IMR-90 (cell line): ENCODE results near the gene ARFIP1. TPM values are rescaled to one million over a fixed set of nuclear protein-coding genes. Genes with fewer than 3 reads are reported as not detected.
A peak's percentile ranks its signal among the peaks of the same experiment; 100 is the strongest.

Source experiments
- ATAC-seq: fragments of 200-7000 bp; cut with Tn5 transposase; 2 replicates; pipeline ENCODE4 v1.9.1; 2020; ENCODE audit warnings: low read depth, mild to moderate bottlenecking, moderate library complexity
- BruUV-seq: library from RNA; stranded (reverse); fragments of 400-500 nt; replicated peaks from 2 replicates; lab custom pipeline; 2021; lab: Mats Ljungman, UMichigan
- CTCF ChIA-PET: fragments of 300-600 bp; formaldehyde crosslinking; extraction: SDS; loops from one replicate; lab custom pipeline; 2021; ENCODE audit warnings: antibody characterized with exemption; lab: Yijun Ruan, JAX
- POLR2A ChIA-PET: fragments of 300-600 bp; sonication (Branson Sonifier 250); formaldehyde crosslinking; loops from one replicate; lab custom pipeline; 2022; ENCODE audit warnings: antibody characterized with exemption; ENCODE audit not compliant: unreplicated experiment; lab: Charles Lee
- DNase-seq: peaks from one replicate; pipeline ENCODE4 v3.0.0; 2013
- H2AFZ ChIP-seq: replicated peaks from 2 replicates; pipeline ENCODE3; 2013; ENCODE audit warnings: low read length, mild to moderate bottlenecking; ENCODE audit not compliant: poor library complexity
- H2AK5ac ChIP-seq: 2 replicates; pipeline ENCODE4 v1.6.1; 2013; ENCODE audit warnings: low read depth, low read length, inconsistent platforms
- H2AK9ac ChIP-seq: replicated peaks from 2 replicates; pipeline ENCODE3; 2013; ENCODE audit warnings: mild to moderate bottlenecking, low read depth, low read length, moderate library complexity; ENCODE audit not compliant: poor library complexity
- H2BK120ac ChIP-seq: 2 replicates; pipeline ENCODE4 v1.6.1; 2013; ENCODE audit warnings: low read depth, low read length, inconsistent platforms
- H2BK15ac ChIP-seq: 3 replicates; pipeline ENCODE4 v1.6.1; 2013; ENCODE audit warnings: low read depth, low read length, inconsistent platforms
- H2BK20ac ChIP-seq: 2 replicates; pipeline ENCODE4 v1.6.1; 2013; ENCODE audit warnings: low read depth, mild to moderate bottlenecking, inconsistent platforms, low read length, moderate library complexity
- H2BK5ac ChIP-seq: 2 replicates; pipeline ENCODE4 v1.6.1; 2013; ENCODE audit warnings: mild to moderate bottlenecking, low read depth, low read length, inconsistent platforms; ENCODE audit not compliant: poor library complexity, severe bottlenecking
- H3K14ac ChIP-seq: replicated peaks from 2 replicates; pipeline ENCODE4 v1.6.1; 2013; ENCODE audit warnings: low read depth, low read length, inconsistent platforms
- H3K18ac ChIP-seq: 2 replicates; pipeline ENCODE4 v1.6.1; 2013; ENCODE audit warnings: low read depth, low read length, control low read depth
- H3K23ac ChIP-seq: 2 replicates; pipeline ENCODE4 v1.6.1; 2013; ENCODE audit warnings: low read depth, low read length, inconsistent platforms
- H3K27ac ChIP-seq: 2 replicates; pipeline ENCODE4 v1.5.1; 2013; ENCODE audit warnings: mild to moderate bottlenecking, control low read depth, low read length; ENCODE audit not compliant: insufficient read depth
- H3K27me3 ChIP-seq: 2 replicates; pipeline ENCODE4 v1.6.1; 2013; ENCODE audit warnings: low read length; ENCODE audit not compliant: control insufficient read depth, insufficient read depth
- H3K36me3 ChIP-seq: 2 replicates; pipeline ENCODE4 v1.6.1; 2013; ENCODE audit warnings: low read length, mixed read lengths; ENCODE audit not compliant: control insufficient read depth, insufficient read depth
- H3K4ac ChIP-seq: 2 replicates; pipeline ENCODE4 v1.6.1; 2013; ENCODE audit warnings: low read depth, low read length, inconsistent platforms
- H3K4me1 ChIP-seq: 2 replicates; pipeline ENCODE4 v1.6.1; 2013; ENCODE audit warnings: low read length, mixed read lengths; ENCODE audit not compliant: control insufficient read depth, insufficient read depth
- H3K4me2 ChIP-seq: 2 replicates; pipeline ENCODE4 v1.6.1; 2013; ENCODE audit warnings: low read depth, mild to moderate bottlenecking, control low read depth, low read length, moderate library complexity
- H3K4me3 ChIP-seq: 2 replicates; pipeline ENCODE4 v1.5.1; 2013; ENCODE audit warnings: low read depth, mild to moderate bottlenecking, control low read depth, low read length, moderate library complexity; ENCODE audit not compliant: insufficient read depth
- H3K56ac ChIP-seq: 2 replicates; pipeline ENCODE4 v1.6.1; 2013; ENCODE audit warnings: low read length, inconsistent platforms; ENCODE audit not compliant: insufficient read depth; ENCODE audit errors: extremely low read depth
- H3K79me1 ChIP-seq, 2 experiments: 2 replicates each; pipeline ENCODE4 v1.6.1; 2013; ENCODE audit warnings: low read length in 2 of 2, inconsistent platforms in 1 of 2, low read depth in 1 of 2
- H3K9ac ChIP-seq: 2 replicates; pipeline ENCODE4 v1.6.1; 2013; ENCODE audit warnings: low read depth, low read length, control low read depth
- H3K9me1 ChIP-seq: 2 replicates; pipeline ENCODE4 v1.6.1; 2013; ENCODE audit warnings: low read length, inconsistent platforms; ENCODE audit not compliant: insufficient read depth
- H3K9me3 ChIP-seq: 2 replicates; pipeline ENCODE4 v1.6.1; 2013; ENCODE audit warnings: low read length; ENCODE audit not compliant: control insufficient read depth, insufficient read depth
- H4K20me1 ChIP-seq: 2 replicates; pipeline ENCODE4 v1.6.1; 2013; ENCODE audit warnings: low read length, inconsistent platforms; ENCODE audit not compliant: insufficient read depth
- H4K5ac ChIP-seq: 2 replicates; pipeline ENCODE4 v1.6.1; 2013; ENCODE audit warnings: mild to moderate bottlenecking, low read depth, low read length, control low read depth
- H4K8ac ChIP-seq, 2 experiments: 2 replicates each; pipeline ENCODE4 v1.6.1; 2013; ENCODE audit warnings: low read depth in 2 of 2, low read length in 2 of 2, control low read depth in 1 of 2, inconsistent platforms in 1 of 2
- H4K91ac ChIP-seq: 2 replicates; pipeline ENCODE4 v1.6.1; 2013; ENCODE audit warnings: low read depth, low read length, inconsistent platforms; ENCODE audit not compliant: insufficient read depth
- BHLHE40 ChIP-seq: fragments of 150-350 bp; IDR thresholded peaks from 2 replicates; pipeline ENCODE4 v1.6.1; 2016; ENCODE audit warnings: mild to moderate bottlenecking, low read depth, low read length
- CHD1 ChIP-seq: IDR thresholded peaks from 2 replicates; pipeline ENCODE4 v1.6.1; 2012; ENCODE audit warnings: low read depth, low read length, improper control_type of control experiment
- ELK1 ChIP-seq: fragments of 150-350 bp; IDR thresholded peaks from 2 replicates; pipeline ENCODE4 v1.6.1; 2016; ENCODE audit warnings: low read depth, mild to moderate bottlenecking, low read length, moderate library complexity, borderline replicate concordance
- POLR2A ChIP-seq: IDR thresholded peaks from 2 replicates; pipeline ENCODE4 v1.6.1; 2012; ENCODE audit warnings: mild to moderate bottlenecking, low read depth, low read length
- RFX5 ChIP-seq: IDR thresholded peaks from 2 replicates; pipeline ENCODE4 v1.8.0; 2012; ENCODE audit warnings: low read depth, mild to moderate bottlenecking, low read length, moderate library complexity
- USF2 ChIP-seq: fragments of 150-350 bp; IDR thresholded peaks from 2 replicates; pipeline ENCODE4 v1.6.1; 2017; ENCODE audit warnings: mild to moderate bottlenecking, antibody characterized with exemption, low read length, low read depth
- WGBS, 2 experiments: methylation state at CpG; one replicate each; pipeline versions ENCODE4 v1.1.5 to v1.1.7; 2013; ENCODE audit warnings: missing lambda C conversion rate in 2 of 2; ENCODE audit not compliant: insufficient read length in 1 of 2; ENCODE audit errors: extremely low coverage in 2 of 2; 5-methylcytosine and 5-hydroxymethylcytosine counted together
- dilution Hi-C: fragments of 300-500 bp; cut with HindIII; formaldehyde crosslinking; loops from one replicate; pipeline ENCODE4 v1.14.3; 2018; ENCODE audit warnings: low sequenced_read_pairs; ENCODE audit not compliant: unreplicated experiment
- in situ Hi-C: fragments of 300-500 bp; cut with MboI; formaldehyde crosslinking; loops from 3 replicates; pipeline ENCODE4 v1.14.3; 2019; ENCODE audit warnings: low sequenced_read_pairs, inconsistent platforms, mixed read lengths
- intact Hi-C: fragments of 100-400 bp; cut with micrococcal nuclease; formaldehyde crosslinking; loops from 2 replicates; pipeline ENCODE4 v1.10.0; 2022
- polyA plus RNA-seq, 3 experiments: library from polyadenylated mRNA; depleted of rRNA; stranded (reverse); fragments of >200 nt; gene quantifications; 2 replicates each; pipeline ENCODE4 v1.2.3, GENCODE V29; 2012; ENCODE audit warnings: low replicate concordance in 1 of 3
- total RNA-seq: library from RNA; depleted of rRNA; stranded (reverse); fragments of >200 nt; gene quantifications from 2 replicates; pipeline ENCODE4 v1.2.3, GENCODE V29; 2012

ARFIP1 gene
- total and polyA plus RNA-seq, 2 of the 4 experiments (the other 2 are of a cell fraction), result 12.7 to 30.5 TPM

- Histone ChIP-seq H2AFZ (no peak overlapping the region), H3K23ac (no peak overlapping the region), H3K4ac (no peak overlapping the region), H4K8ac (no peak overlapping the region; a peak in 1 of 4 replicates), H2AK9ac (no peak overlapping the region), H3K4me1 (peaks cover 2% of the 10 kb centered on the region; the same call in 1 of the 2 replicates), H3K4me3 (no peak overlapping the region), H3K27ac (no peak overlapping the region), H3K18ac (no peak overlapping the region), H2BK120ac (no peak overlapping the region), H3K4me2 (peak overlapping the region; percentile 54; the same call in 1 of the 2 replicates), H4K20me1 (peaks cover 11% of the 10 kb centered on the region; the same call in 1 of the 2 replicates), H2BK20ac (no peak overlapping the region), H2AK5ac (no peak overlapping the region), H3K9ac (no peak overlapping the region), H2BK5ac (no peak overlapping the region), H4K91ac (no peak overlapping the region), H4K5ac (no peak overlapping the region), H3K14ac (no peak overlapping the region), H3K36me3 (no peaks in the 10 kb centered on the region), H2BK15ac (no peak overlapping the region), H3K9me1 (no peaks in the 10 kb centered on the region; the same call in 1 of the 2 replicates), H3K27me3 (no peaks in the 10 kb centered on the region), H3K56ac (no peak overlapping the region), H3K9me3 (no peaks in the 10 kb centered on the region), H3K79me1 (peaks cover 38 to 55% of the 10 kb centered on the region in 2 experiments)
- BruUV-seq, result no TSS peak
- in situ Hi-C loops (no loop called here), dilution Hi-C loops (no loop called here), intact Hi-C loops (no loop called here)
- DNase-seq (peak; percentile 50), ATAC-seq (no peak; the same call in 1 of the 2 replicates)
- TF ChIP-seq ELK1 (no peak), POLR2A (no peak), USF2 (no peak), BHLHE40 (no peak), CHD1 (no peak), RFX5 (no peak)
- POLR2A ChIA-PET, result no interaction called here
- no CpG with 5 or more reads among the region's 3 CpGs for WGBS, 2 experiments
- CTCF ChIA-PET, result no interaction called here
These were observed 27.6 kb downstream of the ARFIP1 start for GRCh38 chr4:152807294-152807829.
